ENCODE results near the gene CFAP77. TPM values are rescaled to one million over a fixed set of nuclear protein-coding genes. Genes with fewer than 3 reads are reported as not detected.

Gene CFAP77
- polyA plus RNA-seq, 3 donors: not detected

DNA sequence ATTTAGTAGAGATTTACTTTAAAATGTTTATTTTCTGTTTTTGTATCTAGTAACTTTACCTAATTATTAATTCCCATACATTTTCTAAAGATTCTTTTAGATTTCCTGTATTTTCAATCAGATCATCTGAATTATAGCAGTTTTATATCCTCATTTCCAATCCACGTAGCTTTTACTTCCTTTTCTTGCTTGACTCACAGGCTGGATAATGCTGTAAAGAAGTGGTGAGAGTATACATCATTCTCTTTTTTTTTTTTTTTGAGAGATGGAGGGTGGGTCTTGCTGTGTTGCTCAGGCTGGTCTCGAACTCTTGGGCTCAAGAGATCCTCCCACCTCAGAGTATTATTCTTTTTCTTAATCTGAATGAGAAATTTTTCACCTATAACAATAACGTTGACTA, 44.0 kb upstream of the CFAP77 start:
- intact Hi-C loops (cut with micrococcal nuclease): no loop called here
- H3K4me3 Mint-ChIP-seq: no peak overlapping the region
- WGBS (ENCODE audit: insufficient coverage): no CpG with 5 or more reads among the region's 3 CpGs

DNA sequence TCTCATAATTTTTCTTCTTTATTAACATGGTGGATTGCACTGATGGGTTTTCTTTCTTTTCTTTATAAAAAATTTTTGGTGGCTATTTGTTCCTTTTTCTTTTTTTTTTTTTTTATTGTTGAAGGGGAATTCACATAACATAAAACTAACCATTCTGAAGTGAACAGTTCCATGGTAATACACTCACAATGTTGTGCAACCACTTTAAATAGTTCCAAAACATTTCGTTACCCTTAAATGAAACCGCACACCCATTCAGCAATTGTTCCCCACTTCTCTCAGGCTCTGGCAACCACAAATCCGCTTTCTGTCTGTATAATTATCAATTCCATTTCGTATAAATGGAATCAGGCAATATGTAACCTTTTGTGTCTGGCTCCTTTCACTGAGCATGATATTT, 43.5 kb upstream of the CFAP77 start:
- Mint-ChIP-seq H3K36me3 (no peaks in the 10 kb centered on the region), H3K9me3 (peaks cover 0 to 5% (median 0%) of the 10 kb centered on the region in 7 donors), H3K27ac (peak overlapping the region; percentile 86 to 94 (median 92)), H3K27me3 (ENCODE audit: low read depth in 3 of 3) (peaks cover 0 to 4% (median 4%) of the 10 kb centered on the region in 3 donors), H3K4me3 (peak overlapping the region in 1 of 2 donors; percentile 59), H3K4me1 (peaks cover 63% of the 10 kb centered on the region)
- Histone ChIP-seq H3K36me3 (replicated peaks in 1 of 2; ENCODE audit: control insufficient read depth in 1 of 2, insufficient read depth in 2 of 2, low read length in 2 of 2) (no peaks in the 10 kb centered on the region), H3K9ac (ENCODE audit: insufficient read depth, low read length, poor library complexity, severe bottlenecking) (no peak overlapping the region), H3K4me3 (replicated peaks in 1 of 3; ENCODE audit: low read depth in 2 of 3, low read length in 3 of 3) (peak overlapping the region in 2 of 3 experiments; percentile 4 to 56), H3K4me2 (replicated peaks; ENCODE audit: extremely low read depth, low read length, poor library complexity, severe bottlenecking) (peak overlapping the region; percentile 60), H3K27ac (ENCODE audit: low read depth in 1 of 2, low read length in 2 of 2) (peak overlapping the region; percentile 48 to 79), H3K79me2 (ENCODE audit: insufficient read depth, low read length) (no peaks in the 10 kb centered on the region), H3K9me3 (replicated peaks in 1 of 2; ENCODE audit: control insufficient read depth in 1 of 2, insufficient read depth in 1 of 2, low read length in 2 of 2) (no peaks in the 10 kb centered on the region), H3K4me1 (ENCODE audit: control insufficient read depth in 1 of 2, insufficient read depth in 2 of 2, low read length in 2 of 2) (peaks cover 55 to 72% of the 10 kb centered on the region in 2 donors), H4K20me1 (ENCODE audit: insufficient read depth, low read length) (no peaks in the 10 kb centered on the region), H3K27me3 (ENCODE audit: control insufficient read depth in 2 of 2, insufficient read depth in 2 of 2, low read length in 2 of 2) (no peaks in the 10 kb centered on the region), H2AFZ (ENCODE audit: insufficient read depth, low read depth, low read length, poor library complexity, severe bottlenecking) (no peak overlapping the region)
- intact Hi-C loops (cut with micrococcal nuclease): no loop called here
- TF ChIP-seq, protein P1, sequence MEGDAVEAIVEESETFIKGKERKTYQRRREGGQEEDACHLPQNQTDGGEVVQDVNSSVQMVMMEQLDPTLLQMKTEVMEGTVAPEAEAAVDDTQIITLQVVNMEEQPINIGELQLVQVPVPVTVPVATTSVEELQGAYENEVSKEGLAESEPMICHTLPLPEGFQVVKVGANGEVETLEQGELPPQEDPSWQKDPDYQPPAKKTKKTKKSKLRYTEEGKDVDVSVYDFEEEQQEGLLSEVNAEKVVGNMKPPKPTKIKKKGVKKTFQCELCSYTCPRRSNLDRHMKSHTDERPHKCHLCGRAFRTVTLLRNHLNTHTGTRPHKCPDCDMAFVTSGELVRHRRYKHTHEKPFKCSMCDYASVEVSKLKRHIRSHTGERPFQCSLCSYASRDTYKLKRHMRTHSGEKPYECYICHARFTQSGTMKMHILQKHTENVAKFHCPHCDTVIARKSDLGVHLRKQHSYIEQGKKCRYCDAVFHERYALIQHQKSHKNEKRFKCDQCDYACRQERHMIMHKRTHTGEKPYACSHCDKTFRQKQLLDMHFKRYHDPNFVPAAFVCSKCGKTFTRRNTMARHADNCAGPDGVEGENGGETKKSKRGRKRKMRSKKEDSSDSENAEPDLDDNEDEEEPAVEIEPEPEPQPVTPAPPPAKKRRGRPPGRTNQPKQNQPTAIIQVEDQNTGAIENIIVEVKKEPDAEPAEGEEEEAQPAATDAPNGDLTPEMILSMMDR (IDR thresholded peaks at IDR 0.05): no peak
- peak; percentile 49 to 76 (median 73) for DNase-seq
- 6% methylated on average over 3 of the region's 4 CpGs for WGBS (ENCODE audit: insufficient coverage)

More for the DNA sequence above, 44.0 kb upstream of the CFAP77 start:
- Histone ChIP-seq H2AFZ (ENCODE audit: insufficient read depth, low read depth, low read length, poor library complexity, severe bottlenecking) (no peak overlapping the region), H3K9ac (ENCODE audit: insufficient read depth, low read length, poor library complexity, severe bottlenecking) (no peak overlapping the region), H3K4me1 (ENCODE audit: control insufficient read depth in 1 of 2, insufficient read depth in 2 of 2, low read length in 2 of 2) (peaks cover 55 to 72% of the 10 kb centered on the region in 2 donors), H3K4me2 (replicated peaks; ENCODE audit: extremely low read depth, low read length, poor library complexity, severe bottlenecking) (peak overlapping the region; percentile 60), H3K9me3 (replicated peaks in 1 of 2; ENCODE audit: control insufficient read depth in 1 of 2, insufficient read depth in 1 of 2, low read length in 2 of 2) (no peaks in the 10 kb centered on the region), H3K36me3 (replicated peaks in 1 of 2; ENCODE audit: control insufficient read depth in 1 of 2, insufficient read depth in 2 of 2, low read length in 2 of 2) (no peaks in the 10 kb centered on the region), H3K27ac (ENCODE audit: low read depth in 1 of 2, low read length in 2 of 2) (peak overlapping the region; percentile 48 to 79), H3K27me3 (ENCODE audit: control insufficient read depth in 2 of 2, insufficient read depth in 2 of 2, low read length in 2 of 2) (no peaks in the 10 kb centered on the region), H3K79me2 (ENCODE audit: insufficient read depth, low read length) (no peaks in the 10 kb centered on the region), H3K4me3 (replicated peaks in 1 of 3; ENCODE audit: low read depth in 2 of 3, low read length in 3 of 3) (peak overlapping the region in 1 of 3 experiments; percentile 56), H4K20me1 (ENCODE audit: insufficient read depth, low read length) (no peaks in the 10 kb centered on the region)
- Mint-ChIP-seq H3K27ac (peak overlapping the region; percentile 88 to 94 (median 92)), H3K27me3 (ENCODE audit: low read depth in 3 of 3) (peaks cover 0 to 4% (median 4%) of the 10 kb centered on the region in 3 donors), H3K4me1 (peaks cover 58% of the 10 kb centered on the region), H3K9me3 (peaks cover 0 to 2% (median 0%) of the 10 kb centered on the region in 7 donors), H3K36me3 (no peaks in the 10 kb centered on the region)
- peak; percentile 54 to 72 (median 62) for DNase-seq
- TF ChIP-seq, protein P1 (IDR thresholded peaks at IDR 0.05): no peak
